ENCODE data around the gene SRP9.

DNA sequence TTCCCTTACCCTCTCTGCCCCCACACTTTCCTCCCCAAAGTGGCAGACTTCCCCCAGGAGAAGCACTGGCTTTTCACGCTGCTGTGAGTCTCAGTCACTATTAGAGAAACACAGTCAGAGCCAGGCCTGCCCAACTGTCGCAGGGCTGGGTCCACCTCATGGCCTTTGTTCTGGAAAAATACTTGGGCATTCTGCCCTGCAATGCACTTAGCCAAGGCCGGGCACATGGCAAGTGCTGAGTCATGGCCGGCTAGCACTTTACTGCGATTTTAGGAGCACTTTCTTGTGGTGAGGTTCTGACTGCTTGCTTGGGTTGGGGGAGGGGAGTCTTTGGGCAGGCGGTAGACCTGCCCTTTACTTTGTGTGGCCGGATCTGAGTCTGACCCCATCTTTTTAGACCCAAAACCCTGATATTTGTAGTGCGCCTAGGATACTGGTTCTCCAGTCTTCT, 40.0 kb downstream of the SRP9 start:
- TF ChIP-seq, protein P1, sequence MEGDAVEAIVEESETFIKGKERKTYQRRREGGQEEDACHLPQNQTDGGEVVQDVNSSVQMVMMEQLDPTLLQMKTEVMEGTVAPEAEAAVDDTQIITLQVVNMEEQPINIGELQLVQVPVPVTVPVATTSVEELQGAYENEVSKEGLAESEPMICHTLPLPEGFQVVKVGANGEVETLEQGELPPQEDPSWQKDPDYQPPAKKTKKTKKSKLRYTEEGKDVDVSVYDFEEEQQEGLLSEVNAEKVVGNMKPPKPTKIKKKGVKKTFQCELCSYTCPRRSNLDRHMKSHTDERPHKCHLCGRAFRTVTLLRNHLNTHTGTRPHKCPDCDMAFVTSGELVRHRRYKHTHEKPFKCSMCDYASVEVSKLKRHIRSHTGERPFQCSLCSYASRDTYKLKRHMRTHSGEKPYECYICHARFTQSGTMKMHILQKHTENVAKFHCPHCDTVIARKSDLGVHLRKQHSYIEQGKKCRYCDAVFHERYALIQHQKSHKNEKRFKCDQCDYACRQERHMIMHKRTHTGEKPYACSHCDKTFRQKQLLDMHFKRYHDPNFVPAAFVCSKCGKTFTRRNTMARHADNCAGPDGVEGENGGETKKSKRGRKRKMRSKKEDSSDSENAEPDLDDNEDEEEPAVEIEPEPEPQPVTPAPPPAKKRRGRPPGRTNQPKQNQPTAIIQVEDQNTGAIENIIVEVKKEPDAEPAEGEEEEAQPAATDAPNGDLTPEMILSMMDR (IDR thresholded peaks at IDR 0.05), result no peak
- TF ChIP-seq POLR2A (IDR thresholded peaks at IDR 0.05) (no peak), EP300 (IDR thresholded peaks at IDR 0.05) (no peak)
